Stimulated activated CD4-positive, alpha-beta T cell treated with anti-CD3 and anti-CD28 coated beads, Interleukin-4, amount 100 ng/mL, for 4 hours (primary cell): Measurements from ENCODE around the gene CCR9.

Experiments
- DNase-seq, 2 experiments: peaks; one replicate each; pipeline ENCODE4 v3.0.0-alpha.2; 2020

Gene CCR9

DNA sequence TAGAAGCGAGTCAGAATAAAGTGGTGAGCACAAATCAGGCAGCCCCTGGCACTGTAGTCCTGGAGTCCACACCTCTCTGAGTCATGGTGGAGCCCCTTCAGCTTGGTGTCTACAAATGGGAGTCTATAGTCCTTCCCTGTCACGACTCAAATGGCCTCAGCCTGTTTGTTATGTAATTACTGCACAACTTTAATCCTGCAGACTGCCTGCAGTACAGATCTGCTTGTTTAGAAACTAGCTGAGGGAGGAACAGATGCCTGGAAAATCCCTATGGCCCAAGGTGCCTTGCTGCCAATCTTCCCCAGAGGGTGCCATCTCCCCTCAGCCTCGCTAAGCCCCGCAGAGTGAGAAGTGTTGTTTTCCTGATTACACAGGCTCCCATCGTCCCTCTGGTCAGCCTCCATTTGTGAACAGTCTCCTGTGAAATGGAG, 53.0 kb downstream of the CCR9 start:
- DNase-seq, result no peak

GRCh38 chr3:45940004-45940780, 53.8 kb downstream of the CCR9 start:
- no peak for DNase-seq

- no peak for DNase-seq
Observed at GRCh38 chr3:45940781-45941365, 54.5 kb downstream of the CCR9 start.

- DNase-seq, result no peak
Observed at GRCh38 chr3:45942051-45942825, 55.9 kb downstream of the CCR9 start.

- DNase-seq, result peak; percentile 12 to 64
Observed at GRCh38 chr3:45943207-45943846, 57.0 kb downstream of the CCR9 start, which contains the start of gene CXCR6. CXCR6 (plus strand) TSS chr3:45943464; CDS start chr3:45946482, 3,018 bp downstream.

DNA sequence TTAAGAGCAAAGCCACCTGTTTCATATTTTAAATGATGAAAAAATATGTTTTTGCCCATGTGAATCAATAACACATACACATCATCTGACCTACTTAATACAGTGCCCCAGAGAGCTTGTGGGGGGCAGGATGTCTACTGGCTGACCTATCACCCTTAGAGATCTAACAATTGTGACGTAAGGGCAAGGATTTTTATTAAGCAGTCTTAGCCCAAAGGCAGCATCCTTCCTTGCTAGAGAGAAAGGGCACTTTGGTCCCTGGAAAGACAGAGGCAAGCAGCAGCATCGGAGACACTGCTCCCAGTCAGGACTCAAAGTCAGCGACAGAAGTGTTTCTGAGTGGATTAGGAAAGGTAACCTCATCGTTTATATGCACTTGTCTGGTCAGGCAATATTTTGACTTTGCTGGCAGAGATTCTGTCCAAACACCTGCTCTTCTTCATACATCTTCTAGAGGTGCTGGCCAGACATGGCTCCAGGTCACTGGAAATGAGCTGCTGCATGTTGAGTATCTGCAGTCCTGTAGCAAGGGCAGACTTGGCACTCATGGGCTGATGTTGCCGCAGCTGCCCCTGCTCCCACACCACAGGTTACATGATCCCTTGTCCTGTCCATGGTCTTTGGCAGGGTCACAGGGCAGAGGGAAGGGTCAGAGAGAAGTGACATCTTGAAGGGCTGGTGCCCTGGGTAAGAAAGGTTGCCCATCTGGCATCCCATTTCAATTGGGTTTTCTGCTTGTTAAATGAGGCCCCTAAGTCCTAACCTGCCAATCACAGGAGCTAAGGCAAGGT, 58.7 kb downstream of the CCR9 start:
- DNase-seq, result no peak

- DNase-seq, result no peak
Observed at GRCh38 chr3:45946307-45946706, 60.0 kb downstream of the CCR9 start.

DNA sequence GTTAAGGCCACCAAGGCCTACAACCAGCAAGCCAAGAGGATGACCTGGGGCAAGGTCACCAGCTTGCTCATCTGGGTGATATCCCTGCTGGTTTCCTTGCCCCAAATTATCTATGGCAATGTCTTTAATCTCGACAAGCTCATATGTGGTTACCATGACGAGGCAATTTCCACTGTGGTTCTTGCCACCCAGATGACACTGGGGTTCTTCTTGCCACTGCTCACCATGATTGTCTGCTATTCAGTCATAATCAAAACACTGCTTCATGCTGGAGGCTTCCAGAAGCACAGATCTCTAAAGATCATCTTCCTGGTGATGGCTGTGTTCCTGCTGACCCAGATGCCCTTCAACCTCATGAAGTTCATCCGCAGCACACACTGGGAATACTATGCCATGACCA, 60.5 kb downstream of the CCR9 start:
- DNase-seq, result no peak

DNA sequence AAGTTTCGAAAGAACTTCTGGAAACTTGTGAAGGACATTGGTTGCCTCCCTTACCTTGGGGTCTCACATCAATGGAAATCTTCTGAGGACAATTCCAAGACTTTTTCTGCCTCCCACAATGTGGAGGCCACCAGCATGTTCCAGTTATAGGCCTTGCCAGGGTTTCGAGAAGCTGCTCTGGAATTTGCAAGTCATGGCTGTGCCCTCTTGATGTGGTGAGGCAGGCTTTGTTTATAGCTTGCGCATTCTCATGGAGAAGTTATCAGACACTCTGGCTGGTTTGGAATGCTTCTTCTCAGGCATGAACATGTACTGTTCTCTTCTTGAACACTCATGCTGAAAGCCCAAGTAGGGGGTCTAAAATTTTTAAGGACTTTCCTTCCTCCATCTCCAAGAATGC, 61.0 kb downstream of the CCR9 start:
- DNase-seq, result no peak

- no peak for DNase-seq
Observed at GRCh38 chr3:45948311-45948781, 62.0 kb downstream of the CCR9 start.

DNA sequence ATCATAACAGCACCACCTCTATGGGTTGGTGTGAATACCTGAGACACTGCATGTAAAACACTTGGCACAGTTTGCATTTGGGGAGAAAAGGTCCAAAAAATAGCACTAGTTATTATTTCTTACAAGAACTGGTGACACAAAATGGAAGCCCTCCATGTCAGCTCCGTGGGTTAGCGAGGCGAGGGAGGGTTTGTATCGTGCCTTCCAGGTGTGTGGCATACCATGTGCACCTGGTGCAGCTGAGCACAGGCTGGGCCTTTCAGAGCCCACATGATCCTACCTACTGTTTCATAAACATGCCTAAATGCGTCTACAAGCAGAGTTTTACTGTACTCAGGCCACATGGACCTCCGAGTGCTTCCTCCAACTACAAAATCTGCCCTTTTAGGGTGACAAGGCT, 62.5 kb downstream of the CCR9 start:
- DNase-seq, result no peak

DNA sequence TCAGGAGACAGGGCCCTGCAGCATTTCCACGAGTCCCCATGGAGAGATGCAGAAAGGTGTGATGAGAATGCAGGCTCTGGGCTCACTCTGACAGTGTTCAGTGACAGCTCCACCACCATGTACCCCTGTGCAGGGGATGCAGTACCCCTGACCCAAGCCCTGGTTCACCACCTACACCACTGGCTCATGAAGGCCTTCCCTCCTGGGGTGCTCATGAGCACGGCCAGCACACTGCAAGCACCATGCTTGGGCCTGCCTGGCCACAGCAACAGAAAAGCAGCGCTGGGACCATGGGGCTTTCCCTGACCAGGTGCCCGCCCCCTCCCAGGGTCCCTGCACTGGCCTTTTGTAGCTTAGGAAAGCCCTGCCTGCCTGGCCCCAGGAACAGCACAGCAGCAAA, 63.1 kb downstream of the CCR9 start:
- DNase-seq, result no peak

DNA sequence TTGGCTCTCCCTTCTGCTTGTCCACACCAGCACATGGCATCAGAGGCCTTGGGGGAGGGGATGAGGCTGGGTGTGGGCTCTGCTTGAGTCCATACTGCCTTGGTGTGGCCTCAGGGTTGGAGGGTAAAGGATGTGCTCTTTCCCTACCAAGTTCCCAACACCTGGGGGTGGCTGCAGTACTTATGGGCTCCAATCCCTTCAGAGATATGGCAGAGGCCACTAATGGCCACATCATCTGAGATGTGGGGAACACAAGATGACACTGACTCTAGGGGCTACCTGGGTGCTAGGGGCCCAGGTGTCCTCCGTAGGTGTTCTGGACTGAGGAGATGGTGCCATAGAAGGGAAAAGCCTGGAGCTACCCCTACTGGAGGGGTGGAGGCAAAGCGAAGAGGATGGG, 63.8 kb downstream of the CCR9 start:
- DNase-seq, result no peak

DNA sequence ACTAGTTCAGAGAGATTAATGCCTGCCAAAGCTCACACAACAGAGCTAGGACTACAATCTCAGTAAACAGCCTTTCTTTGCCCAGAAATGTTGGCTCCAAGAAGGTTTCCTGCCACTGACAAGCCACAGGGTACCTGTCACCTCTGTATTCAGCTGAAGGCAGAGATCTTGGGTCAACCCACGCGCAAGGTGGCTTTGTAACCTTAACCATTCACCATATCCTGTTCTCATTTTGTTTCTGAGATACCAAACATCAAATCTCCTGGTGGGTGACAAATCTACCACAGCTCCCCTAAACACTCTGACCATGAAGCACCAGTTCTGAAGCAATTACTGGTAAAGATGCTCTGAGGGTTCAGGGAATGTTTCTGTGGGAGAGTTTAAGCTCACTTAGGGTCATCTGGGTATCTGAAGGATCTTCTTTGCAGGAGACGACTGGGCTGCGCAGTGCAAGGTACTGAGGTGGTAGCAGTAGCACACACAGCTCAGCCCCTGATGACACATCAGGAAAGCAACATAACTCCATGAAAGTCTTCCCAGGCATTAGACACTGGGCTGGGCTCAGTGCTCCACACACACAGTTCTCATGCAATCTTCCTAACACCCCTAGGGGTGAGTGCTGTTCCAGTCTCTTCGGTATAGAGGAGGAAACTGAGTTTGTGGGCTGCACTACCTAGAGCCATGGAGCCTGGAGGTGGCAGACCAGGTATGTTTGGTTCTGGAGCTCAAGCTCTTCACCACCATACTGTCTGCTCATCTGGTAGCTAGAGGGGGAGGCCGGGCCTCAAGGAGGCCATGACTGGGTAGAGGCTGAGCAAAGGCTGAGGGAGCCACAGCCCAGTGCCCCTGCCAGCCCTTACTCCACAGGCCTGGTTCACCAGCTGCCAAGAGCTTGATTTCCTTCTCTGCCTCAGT, 64.6 kb downstream of the CCR9 start:
- peak in 1 of 2 experiments; percentile 25 for DNase-seq

DNA sequence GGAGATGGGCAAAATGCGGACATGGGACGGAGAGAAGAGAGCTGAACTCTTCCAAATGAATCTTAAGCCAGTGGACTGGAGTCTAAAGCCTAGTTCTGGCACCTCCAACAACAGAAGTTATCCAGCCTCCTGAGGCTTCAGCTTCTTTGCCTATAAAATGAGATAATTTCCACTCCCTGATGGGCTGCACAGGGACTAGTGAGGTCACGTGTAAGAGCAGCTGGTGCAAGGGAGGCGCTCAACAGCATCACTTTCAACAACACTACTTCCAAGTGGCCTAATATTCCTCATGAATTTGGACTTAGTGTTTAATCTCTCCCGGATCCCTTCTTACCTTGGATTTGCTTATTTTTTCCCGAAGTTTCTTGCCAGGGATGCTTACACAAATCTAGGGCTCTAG, 65.6 kb downstream of the CCR9 start:
- no peak for DNase-seq

- no peak for DNase-seq
Observed at GRCh38 chr3:45952456-45952855, 66.1 kb downstream of the CCR9 start.
